Natural killer cell (primary cell): ENCODE data around the gene ZNF726. TPM values are rescaled to one million over a fixed set of nuclear protein-coding genes. Genes with fewer than 3 reads are reported as not detected.
"Not testable (repeated sequence)": the region's sequence is repeated elsewhere in the genome, so short reads cannot be mapped to it uniquely, and the experiment has no call there.

Experiments
- ATAC-seq, 3 donors: fragments of 150-1000 bp in 2 of 3; fragments of 200-7000 bp in 1 of 3; cut with Tn5 transposase; 1 replicate in 1 of 3; 2 replicates in 2 of 3; pipeline ENCODE4 v1.10.0; 2021; ENCODE audit warnings: mild to moderate bottlenecking in 2 of 3, moderate library complexity in 2 of 3
- DNase-seq, 2 donors: peaks; one replicate each; pipeline versions ENCODE4 v3.0.0 to v3.0.0-alpha.2; 2013 to 2021; ENCODE audit warnings: mixed read lengths in 1 of 2
- H3K27ac ChIP-seq: one replicate; pipeline ENCODE4 v1.5.1; 2013; ENCODE audit warnings: mild to moderate bottlenecking, low read length
- H3K27me3 ChIP-seq: one replicate; pipeline ENCODE4 v1.6.1; 2013; ENCODE audit warnings: low read length; ENCODE audit not compliant: control insufficient read depth, insufficient read depth
- H3K36me3 ChIP-seq: one replicate; pipeline ENCODE4 v1.6.1; 2013; ENCODE audit warnings: low read length; ENCODE audit not compliant: control insufficient read depth, insufficient read depth
- H3K4me1 ChIP-seq: one replicate; pipeline ENCODE4 v1.6.1; 2013; ENCODE audit warnings: low read length; ENCODE audit not compliant: control insufficient read depth, insufficient read depth
- H3K4me3 ChIP-seq: one replicate; pipeline ENCODE4 v1.5.1; 2013; ENCODE audit warnings: low read length
- H3K9me3 ChIP-seq: one replicate; pipeline ENCODE4 v1.6.1; 2013; ENCODE audit warnings: low read length; ENCODE audit not compliant: control insufficient read depth, insufficient read depth
- H3K27ac Mint-ChIP-seq, 2 donors: one replicate each; pipeline ENCODE4 v1.8.0; 2022; ENCODE audit warnings: mild to moderate bottlenecking in 2 of 2, mixed read lengths in 2 of 2, moderate library complexity in 1 of 2
- H3K27me3 Mint-ChIP-seq, 2 donors: one replicate each; pipeline ENCODE4 v1.8.0; 2022; ENCODE audit warnings: low read depth in 2 of 2, mixed read lengths in 2 of 2
- H3K36me3 Mint-ChIP-seq: one replicate; pipeline ENCODE4 v1.8.0; 2022; ENCODE audit warnings: mixed read lengths
- H3K4me1 Mint-ChIP-seq, 2 donors: one replicate each; pipeline ENCODE4 v1.8.0; 2022; ENCODE audit warnings: mixed read lengths in 2 of 2
- H3K4me3 Mint-ChIP-seq: one replicate; pipeline ENCODE4 v1.8.0; 2022; ENCODE audit warnings: mild to moderate bottlenecking, moderate library complexity, mixed read lengths
- H3K9me3 Mint-ChIP-seq, 2 donors: one replicate each; pipeline ENCODE4 v1.8.0; 2022; ENCODE audit warnings: mixed read lengths in 2 of 2
- WGBS: methylation state at CpG from one replicate; pipeline ENCODE4 v1.1.7; 2013; ENCODE audit warnings: missing lambda C conversion rate; ENCODE audit not compliant: insufficient coverage; 5-methylcytosine and 5-hydroxymethylcytosine counted together
- intact Hi-C: fragments of 100-400 bp; cut with micrococcal nuclease; formaldehyde crosslinking; loops from one replicate; pipeline ENCODE4 v1.14.2; 2022
- total RNA-seq, 4 donors: library from RNA; stranded (reverse); fragments of 120-200 nt in 1 of 4; gene quantifications; one replicate each; pipeline versions ENCODE4 v1.2.3 to v1.2.4, GENCODE V29; 2013 to 2022
- TF ChIP-seq, protein P1 (sequence below): fragments of 200-600 bp; IDR thresholded peaks from one replicate; pipeline ENCODE4 v1.8.0; 2022; ENCODE audit warnings: antibody characterized with exemption

ZNF726 gene
- total RNA-seq, 3 donors from 2014 or later (not counting 1 experiment from before 2014, with no cell fraction given): 4.8 to 6.4 (median 5.8) TPM

DNA sequence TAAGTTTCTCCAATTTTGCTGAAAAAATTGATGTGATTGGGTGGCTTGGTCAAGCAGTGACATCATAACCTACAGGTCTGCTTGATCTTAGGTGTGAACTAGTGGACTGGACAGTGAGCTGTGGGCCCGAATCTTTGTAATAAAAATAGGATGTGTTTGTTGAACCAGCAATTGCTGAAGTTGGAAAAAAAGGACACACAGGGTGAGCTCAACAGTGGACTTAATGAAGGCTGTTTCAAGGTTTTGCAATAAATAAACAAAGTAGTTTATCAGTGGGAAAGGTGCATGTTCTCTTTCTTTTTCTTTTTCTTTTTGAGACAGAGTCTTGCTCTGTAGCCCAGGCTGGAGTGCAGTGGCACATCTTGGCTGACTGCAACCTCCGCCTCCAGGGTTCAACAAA lies 30.3 kb upstream of the ZNF726 start:
- Mint-ChIP-seq H3K4me3 (no peak overlapping the region), H3K36me3 (no peaks in the 10 kb centered on the region), H3K4me1 (no peaks in the 10 kb centered on the region), H3K9me3 (peaks cover 23 to 33% of the 10 kb centered on the region in 2 donors), H3K27me3 (peaks cover 0 to 4% of the 10 kb centered on the region in 2 donors), H3K27ac (no peak overlapping the region)
- 91% methylated on average over 2 of the region's 2 CpGs for WGBS
- DNase-seq (no peak), ATAC-seq (no peak)
- intact Hi-C loops: no loop called here
- TF ChIP-seq, protein P1, sequence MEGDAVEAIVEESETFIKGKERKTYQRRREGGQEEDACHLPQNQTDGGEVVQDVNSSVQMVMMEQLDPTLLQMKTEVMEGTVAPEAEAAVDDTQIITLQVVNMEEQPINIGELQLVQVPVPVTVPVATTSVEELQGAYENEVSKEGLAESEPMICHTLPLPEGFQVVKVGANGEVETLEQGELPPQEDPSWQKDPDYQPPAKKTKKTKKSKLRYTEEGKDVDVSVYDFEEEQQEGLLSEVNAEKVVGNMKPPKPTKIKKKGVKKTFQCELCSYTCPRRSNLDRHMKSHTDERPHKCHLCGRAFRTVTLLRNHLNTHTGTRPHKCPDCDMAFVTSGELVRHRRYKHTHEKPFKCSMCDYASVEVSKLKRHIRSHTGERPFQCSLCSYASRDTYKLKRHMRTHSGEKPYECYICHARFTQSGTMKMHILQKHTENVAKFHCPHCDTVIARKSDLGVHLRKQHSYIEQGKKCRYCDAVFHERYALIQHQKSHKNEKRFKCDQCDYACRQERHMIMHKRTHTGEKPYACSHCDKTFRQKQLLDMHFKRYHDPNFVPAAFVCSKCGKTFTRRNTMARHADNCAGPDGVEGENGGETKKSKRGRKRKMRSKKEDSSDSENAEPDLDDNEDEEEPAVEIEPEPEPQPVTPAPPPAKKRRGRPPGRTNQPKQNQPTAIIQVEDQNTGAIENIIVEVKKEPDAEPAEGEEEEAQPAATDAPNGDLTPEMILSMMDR: no peak
- Histone ChIP-seq H3K4me1 (no peaks in the 10 kb centered on the region), H3K27me3 (no peaks in the 10 kb centered on the region), H3K27ac (no peak overlapping the region), H3K9me3 (peaks cover 7% of the 10 kb centered on the region), H3K36me3 (no peaks in the 10 kb centered on the region), H3K4me3 (no peak overlapping the region)

DNA sequence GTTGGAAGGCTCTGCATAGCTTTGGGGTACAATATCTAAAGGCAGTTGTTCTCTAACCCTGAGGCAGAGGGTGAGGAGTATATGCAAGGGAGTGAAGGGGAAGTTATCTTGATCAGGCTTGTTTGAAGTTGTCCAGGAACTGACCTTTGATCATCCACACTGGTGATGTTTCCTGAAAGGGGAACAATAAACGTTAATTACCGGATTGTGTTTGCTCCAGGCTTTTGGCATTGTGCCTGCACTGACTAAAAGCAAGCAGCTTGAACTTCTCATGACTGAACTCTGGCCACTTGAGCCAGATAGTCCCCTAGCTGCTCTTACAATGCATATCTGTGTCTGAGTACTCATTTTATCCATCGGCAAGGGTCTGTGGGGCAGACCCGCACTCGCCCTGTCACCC lies 27.0 kb upstream of the ZNF726 start:
- 88% methylated on average over 5 of the region's 5 CpGs for WGBS
- no peak overlapping the region for H3K4me3 Mint-ChIP-seq

GRCh38 chr19:23896096-23896495 lies 18.6 kb upstream of the ZNF726 start:
- not testable (repeated sequence) for H3K9me3 ChIP-seq

More for the DNA sequence above, 27.0 kb upstream of the ZNF726 start:
- H3K27ac Mint-ChIP-seq: no peak overlapping the region
- no peaks in the 10 kb centered on the region for H3K4me1 Mint-ChIP-seq
- TF ChIP-seq, protein P1: no peak
- ATAC-seq: no peak
- no peaks in the 10 kb centered on the region for H3K27me3 Mint-ChIP-seq
- H3K9me3 Mint-ChIP-seq: peaks cover 4% of the 10 kb centered on the region in 2 donors
- H3K4me1 ChIP-seq: no peaks in the 10 kb centered on the region
- no peak overlapping the region for H3K4me3 ChIP-seq
- intact Hi-C loops: no loop called here
- H3K9me3 ChIP-seq: peaks cover 7% of the 10 kb centered on the region
- no peaks in the 10 kb centered on the region for H3K36me3 ChIP-seq
- H3K27me3 ChIP-seq: no peaks in the 10 kb centered on the region
- H3K27ac ChIP-seq: no peak overlapping the region
- no peaks in the 10 kb centered on the region for H3K36me3 Mint-ChIP-seq
- DNase-seq: no peak

GRCh38 chr19:23896912-23897311 lies 17.8 kb upstream of the ZNF726 start:
- Mint-ChIP-seq H3K4me3 (no peak overlapping the region), H3K9me3 (peaks cover 4% of the 10 kb centered on the region in 2 donors), H3K36me3 (no peaks in the 10 kb centered on the region), H3K4me1 (no peaks in the 10 kb centered on the region), H3K27ac (no peak overlapping the region), H3K27me3 (no peaks in the 10 kb centered on the region)
- TF ChIP-seq, protein P1: no peak
- Histone ChIP-seq H3K9me3 (no peaks in the 10 kb centered on the region), H3K4me1 (no peaks in the 10 kb centered on the region), H3K36me3 (no peaks in the 10 kb centered on the region), H3K27me3 (no peaks in the 10 kb centered on the region), H3K4me3 (no peak overlapping the region), H3K27ac (no peak overlapping the region)
- intact Hi-C loops: no loop called here
- no peak for ATAC-seq
- no peak for DNase-seq
- 74% methylated on average over 1 of the region's 1 CpG for WGBS

More at GRCh38 chr19:23896096-23896495, 18.6 kb upstream of the ZNF726 start:
- H3K4me1 Mint-ChIP-seq, H3K4me3 Mint-ChIP-seq, H3K36me3 ChIP-seq, H3K9me3 Mint-ChIP-seq, intact Hi-C loops, H3K27me3 Mint-ChIP-seq, H3K27me3 ChIP-seq, H3K4me1 ChIP-seq, H3K27ac Mint-ChIP-seq, H3K36me3 Mint-ChIP-seq, H3K27ac ChIP-seq, ATAC-seq, DNase-seq, H3K4me3 ChIP-seq: not testable (repeated sequence)
- 90% methylated on average over 15 of the region's 15 CpGs for WGBS
